ENCODE measurements around the gene TBC1D2B. TPM values are rescaled to one million over a fixed set of nuclear protein-coding genes. Genes with fewer than 3 reads are reported as not detected.
"Not testable (repeated sequence)": the region's sequence is repeated elsewhere in the genome, so short reads cannot be mapped to it uniquely, and the experiment has no call there.

Gene TBC1D2B
- total and polyA plus RNA-seq, 2 donors (not counting 3 experiments of a cell fraction or from before 2014, with no cell fraction given), result 30.8 to 46.1 TPM

DNA sequence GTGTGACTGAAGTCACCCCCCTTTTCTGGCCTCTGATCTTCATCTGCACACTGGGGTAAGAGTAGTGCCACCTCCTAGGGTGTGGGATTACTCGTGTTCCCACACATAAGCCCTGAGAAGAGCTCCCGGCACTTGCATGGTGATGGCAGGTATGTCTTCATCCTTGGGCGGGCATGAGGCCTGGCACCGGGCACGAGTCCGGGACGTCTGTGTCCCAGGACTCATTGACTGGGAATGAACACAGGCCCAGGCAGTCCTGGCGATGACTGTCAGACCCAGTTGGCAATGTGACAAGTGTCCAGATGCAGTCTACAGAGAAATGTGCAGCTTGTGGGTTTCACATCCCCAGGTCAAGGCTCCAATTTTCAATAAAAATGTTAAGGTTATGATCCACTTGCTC is 78.9 kb downstream of the TBC1D2B start:
- no peaks in the 10 kb centered on the region for H3K9me1 ChIP-seq (replicated peaks; ENCODE audit: control insufficient read depth, extremely low read depth, insufficient read depth, low read length)
- H3K4me2 ChIP-seq (ENCODE audit: insufficient read depth, low read length), result no peak overlapping the region
- no peaks in the 10 kb centered on the region for H3K79me2 ChIP-seq (ENCODE audit: control insufficient read depth, insufficient read depth, low read length)
- no peaks in the 10 kb centered on the region for H3K27me3 ChIP-seq (ENCODE audit: control insufficient read depth in 2 of 2, insufficient read depth in 2 of 2, low read length in 2 of 2)
- ChIA-PET POLR2A (no interaction called here), CTCF (interaction anchor here (6.5 kb wide), 1 partner anchor 110 kb away, joined by 273 read pairs; no protein-coding TSS in a partner anchor)
- H3K9ac ChIP-seq (replicated peaks; ENCODE audit: extremely low read depth, insufficient read depth, low read length), result no peak overlapping the region
- no peak overlapping the region for H2AFZ ChIP-seq (ENCODE audit: low read depth, low read length)
- dilution Hi-C loops (cut with MboI; ENCODE audit: extremely low pct_ligation_motif_present, low sequenced_read_pairs) (no loop called here), intact Hi-C loops (cut with micrococcal nuclease) (loop anchor here (10.0 kb wide), 1 partner anchor 84 kb away; no protein-coding TSS in a partner anchor)
- peaks cover 4 to 26% of the 10 kb centered on the region in 2 experiments for H3K36me3 ChIP-seq (ENCODE audit: control insufficient read depth in 2 of 2, extremely low read depth in 1 of 2, insufficient read depth in 2 of 2, low read length in 2 of 2)
- no TSS peak for BruUV-seq (replicated peaks)
- H3K9me3 ChIP-seq (replicated peaks; ENCODE audit: control insufficient read depth, insufficient read depth, low read length), result no peaks in the 10 kb centered on the region
- H3K4me3 ChIP-seq (replicated peaks in 1 of 3; ENCODE audit: insufficient read depth in 1 of 3, low read depth in 1 of 3, low read length in 3 of 3), result no peak overlapping the region
- TF ChIP-seq MYC (IDR thresholded peaks at IDR 0.05; ENCODE audit: low read depth, low read length), result no peak
- TF ChIP-seq, protein P1, sequence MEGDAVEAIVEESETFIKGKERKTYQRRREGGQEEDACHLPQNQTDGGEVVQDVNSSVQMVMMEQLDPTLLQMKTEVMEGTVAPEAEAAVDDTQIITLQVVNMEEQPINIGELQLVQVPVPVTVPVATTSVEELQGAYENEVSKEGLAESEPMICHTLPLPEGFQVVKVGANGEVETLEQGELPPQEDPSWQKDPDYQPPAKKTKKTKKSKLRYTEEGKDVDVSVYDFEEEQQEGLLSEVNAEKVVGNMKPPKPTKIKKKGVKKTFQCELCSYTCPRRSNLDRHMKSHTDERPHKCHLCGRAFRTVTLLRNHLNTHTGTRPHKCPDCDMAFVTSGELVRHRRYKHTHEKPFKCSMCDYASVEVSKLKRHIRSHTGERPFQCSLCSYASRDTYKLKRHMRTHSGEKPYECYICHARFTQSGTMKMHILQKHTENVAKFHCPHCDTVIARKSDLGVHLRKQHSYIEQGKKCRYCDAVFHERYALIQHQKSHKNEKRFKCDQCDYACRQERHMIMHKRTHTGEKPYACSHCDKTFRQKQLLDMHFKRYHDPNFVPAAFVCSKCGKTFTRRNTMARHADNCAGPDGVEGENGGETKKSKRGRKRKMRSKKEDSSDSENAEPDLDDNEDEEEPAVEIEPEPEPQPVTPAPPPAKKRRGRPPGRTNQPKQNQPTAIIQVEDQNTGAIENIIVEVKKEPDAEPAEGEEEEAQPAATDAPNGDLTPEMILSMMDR (IDR thresholded peaks at IDR 0.05; ENCODE audit: extremely low read depth in 1 of 2, insufficient read depth in 1 of 2, low read depth in 1 of 2, low read length in 2 of 2), result no peak
- TF ChIP-seq FOS (IDR thresholded peaks at IDR 0.05; ENCODE audit: borderline replicate concordance, insufficient read depth, low read length), result no peak
- TF ChIP-seq POLR2AphosphoS5 (IDR thresholded peaks at IDR 0.05; ENCODE audit: insufficient read depth, low read depth, low read length), result no peak
- no peak for TF ChIP-seq GATA2 (IDR thresholded peaks at IDR 0.05; ENCODE audit: insufficient read depth, insufficient read length, low read depth, low read length)
- TF ChIP-seq, protein P2, sequence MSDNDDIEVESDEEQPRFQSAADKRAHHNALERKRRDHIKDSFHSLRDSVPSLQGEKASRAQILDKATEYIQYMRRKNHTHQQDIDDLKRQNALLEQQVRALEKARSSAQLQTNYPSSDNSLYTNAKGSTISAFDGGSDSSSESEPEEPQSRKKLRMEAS (IDR thresholded peaks at IDR 0.05; ENCODE audit: insufficient read depth, insufficient read length), result no peak
- no peak for TF ChIP-seq POLR2A (IDR thresholded peaks at IDR 0.05; ENCODE audit: low read depth, low read length)
- TF ChIP-seq JUN (IDR thresholded peaks at IDR 0.05; ENCODE audit: borderline replicate concordance, insufficient read depth, insufficient read length, low read depth), result no peak
- no peak for TF ChIP-seq EZH2 (IDR thresholded peaks at IDR 0.05; ENCODE audit: borderline replicate concordance, low read depth, low read length, severe bottlenecking)
- no peaks in the 10 kb centered on the region for H4K20me1 ChIP-seq (replicated peaks; ENCODE audit: control insufficient read depth, extremely low read depth, insufficient read depth, low read length)
- no peak overlapping the region for H3K27ac ChIP-seq (ENCODE audit: insufficient read depth, low read depth, low read length)
- H3K4me1 ChIP-seq (ENCODE audit: control insufficient read depth, extremely low read depth, insufficient read depth, low read length), result peaks cover 10% of the 10 kb centered on the region
- FAIRE-seq (no peak), DNase-seq (ENCODE audit: low read depth, low spot score) (no peak)

DNA sequence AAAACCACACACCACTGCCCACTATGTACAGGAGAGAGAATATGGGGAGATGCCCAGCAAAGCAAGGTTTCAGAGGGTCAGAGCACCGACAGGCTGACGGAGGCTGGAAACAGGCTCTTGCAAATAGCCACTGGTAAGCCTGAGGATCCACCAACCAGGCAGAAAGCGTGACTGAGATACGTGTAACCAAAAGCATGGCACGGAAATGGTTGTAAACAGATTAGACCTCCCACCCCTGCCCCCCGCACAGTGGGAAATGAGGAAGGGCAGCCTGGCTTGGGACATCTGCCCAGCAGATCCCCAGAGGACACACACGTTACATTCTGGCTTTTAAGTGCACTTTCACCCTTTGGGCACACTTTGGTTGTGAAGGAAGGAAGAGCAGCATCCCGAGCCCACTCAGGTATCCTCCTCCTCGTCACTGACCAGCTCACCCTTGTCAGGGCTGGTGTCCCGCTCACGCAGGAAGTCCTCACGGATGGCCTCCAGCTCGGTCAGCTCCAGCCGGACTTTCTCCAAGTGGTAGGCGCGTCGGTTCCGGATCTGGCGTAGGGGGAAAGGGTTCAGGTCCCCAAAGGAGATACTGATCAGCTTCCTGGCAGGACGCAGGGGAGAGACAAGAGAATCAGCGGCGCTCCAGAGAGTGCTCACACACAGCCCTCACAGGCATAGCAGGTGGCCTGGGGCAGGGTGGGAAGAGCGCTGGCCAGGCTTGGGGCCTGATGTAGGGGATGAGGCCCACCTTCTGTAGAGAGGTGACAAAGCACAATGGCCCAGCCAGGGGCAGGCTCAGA is 79.6 kb downstream of the TBC1D2B start:
- H3K4me3 ChIP-seq (replicated peaks in 1 of 3; ENCODE audit: insufficient read depth in 1 of 3, low read depth in 1 of 3, low read length in 3 of 3); H3K4me2 ChIP-seq (ENCODE audit: insufficient read depth, low read length); FAIRE-seq; H3K27me3 ChIP-seq (ENCODE audit: control insufficient read depth in 2 of 2, insufficient read depth in 2 of 2, low read length in 2 of 2); POLR2A ChIA-PET; H3K9ac ChIP-seq (replicated peaks; ENCODE audit: extremely low read depth, insufficient read depth, low read length); H2AFZ ChIP-seq (ENCODE audit: low read depth, low read length); H3K27ac ChIP-seq (ENCODE audit: insufficient read depth, low read depth, low read length); H3K9me1 ChIP-seq (replicated peaks; ENCODE audit: control insufficient read depth, extremely low read depth, insufficient read depth, low read length); H3K79me2 ChIP-seq (ENCODE audit: control insufficient read depth, insufficient read depth, low read length); BruUV-seq (replicated peaks); H3K9me3 ChIP-seq (replicated peaks; ENCODE audit: control insufficient read depth, insufficient read depth, low read length); H4K20me1 ChIP-seq (replicated peaks; ENCODE audit: control insufficient read depth, extremely low read depth, insufficient read depth, low read length); DNase-seq (ENCODE audit: low read depth, low spot score); dilution Hi-C loops (cut with MboI; ENCODE audit: extremely low pct_ligation_motif_present, low sequenced_read_pairs): not testable (repeated sequence)
- H3K4me1 ChIP-seq (ENCODE audit: control insufficient read depth, extremely low read depth, insufficient read depth, low read length), result peaks cover 16% of the 10 kb centered on the region
- H3K36me3 ChIP-seq (ENCODE audit: control insufficient read depth in 2 of 2, extremely low read depth in 1 of 2, insufficient read depth in 2 of 2, low read length in 2 of 2), result peaks cover 2 to 20% of the 10 kb centered on the region in 2 experiments
- intact Hi-C loops (cut with micrococcal nuclease), result loop anchor here (10.0 kb wide), 1 partner anchor 83 kb away; no protein-coding TSS in a partner anchor
- CTCF ChIA-PET, result interaction anchor here (6.5 kb wide), 1 partner anchor 111 kb away, joined by 273 read pairs; no protein-coding TSS in a partner anchor

All from endothelial cell of umbilical vein (primary cell).